HepG2 (cell line): ENCODE data around the gene APPBP2. TPM values are rescaled to one million over a fixed set of nuclear protein-coding genes. Genes with fewer than 3 reads are reported as not detected.
A peak's percentile ranks its signal among the peaks of the same experiment; 100 is the strongest.

Experiments
- DPF2 ChIP-seq: sonication (generic); formaldehyde crosslinking; IDR thresholded peaks from 2 replicates; pipeline ENCODE4 v1.4.0; 2020; ENCODE audit warnings: mild to moderate bottlenecking, low read depth, missing genetic modification reagents, borderline replicate concordance
- GATAD2A ChIP-seq: IDR thresholded peaks from 2 replicates; pipeline ENCODE4 v1.6.1; 2016
- HMG20A ChIP-seq: IDR thresholded peaks from 2 replicates; pipeline ENCODE4 v1.6.1; 2016; ENCODE audit warnings: borderline replicate concordance
- MAZ ChIP-seq, 2 experiments: sonication (generic) in 1 of 2; formaldehyde crosslinking in 1 of 2; IDR thresholded peaks; 2 replicates each; pipeline versions ENCODE4 v1.5.0 to v1.6.1; 2012 to 2020; ENCODE audit warnings: low read depth in 2 of 2, mild to moderate bottlenecking in 2 of 2, borderline replicate concordance in 1 of 2, improper control_type of control experiment in 1 of 2, low read length in 1 of 2, missing genetic modification reagents in 1 of 2, moderate library complexity in 1 of 2
- NFKB2 ChIP-seq: sonication (generic); formaldehyde crosslinking; IDR thresholded peaks from 2 replicates; pipeline ENCODE4 v1.4.0; 2020; ENCODE audit warnings: missing genetic modification reagents, borderline replicate concordance
- PHF21A ChIP-seq: sonication (generic); formaldehyde crosslinking; IDR thresholded peaks from 2 replicates; pipeline ENCODE4 v1.5.0; 2020; ENCODE audit warnings: mild to moderate bottlenecking, missing genetic modification reagents
- RBAK ChIP-seq: sonication (generic); formaldehyde crosslinking; IDR thresholded peaks from 2 replicates; pipeline ENCODE4 v1.5.1; 2020; ENCODE audit warnings: mild to moderate bottlenecking, missing genetic modification reagents
- RNF2 ChIP-seq: fragments of 450-650 bp; conservative IDR thresholded peaks from 2 replicates; pipeline ENCODE4 v1.6.1; 2016; ENCODE audit warnings: low read depth
- ZFX ChIP-seq: sonication (generic); formaldehyde crosslinking; IDR thresholded peaks from 2 replicates; pipeline ENCODE4 v1.4.0; 2020; ENCODE audit warnings: mild to moderate bottlenecking, low read depth, missing genetic modification reagents, moderate library complexity
- ZNF260 ChIP-seq: sonication (generic); formaldehyde crosslinking; IDR thresholded peaks from 2 replicates; pipeline ENCODE4 v1.4.0; 2020; ENCODE audit warnings: missing genetic modification reagents, low read depth, mild to moderate bottlenecking, borderline replicate concordance
- ZNF275 ChIP-seq: sonication (generic); formaldehyde crosslinking; IDR thresholded peaks from 2 replicates; pipeline ENCODE4 v1.8.0; 2022; ENCODE audit warnings: missing genetic modification reagents, mild to moderate bottlenecking, inconsistent platforms, borderline replicate concordance
- ZNF276 ChIP-seq: sonication (generic); formaldehyde crosslinking; IDR thresholded peaks from 2 replicates; pipeline ENCODE4 v1.4.0; 2020; ENCODE audit warnings: mild to moderate bottlenecking, low read depth, missing genetic modification reagents
- polyA plus RNA-seq, 8 experiments: library from polyadenylated mRNA; depleted of rRNA in 3 of 8; stranded (reverse) in 7 of 8; unstranded in 1 of 8; fragments of >200 nt; fragmentation: Illumina TruSeq in 4 of 8; extraction: Trizol in 4 of 8; gene quantifications; 2 replicates each; pipeline versions ENCODE4 v1.2.1 to v1.2.3, GENCODE V29; 2011 to 2016; ENCODE audit warnings: low read depth in 4 of 8, missing spikeins in 1 of 8, mixed read lengths in 1 of 8; ENCODE audit not compliant: insufficient read depth in 1 of 8
- total RNA-seq, 5 experiments: library from RNA; depleted of rRNA; stranded (reverse); fragments of >200 nt; fragmentation: Illumina TruSeq; extraction: Trizol; gene quantifications; 2 replicates each; pipeline ENCODE4 v1.2.3, GENCODE V29; 2016; ENCODE audit warnings: low read depth in 1 of 5
- TF ChIP-seq, protein P1 (sequence below): sonication (generic); formaldehyde crosslinking; IDR thresholded peaks from 2 replicates; pipeline ENCODE4 v1.4.0; 2020; ENCODE audit warnings: missing genetic modification reagents, borderline replicate concordance
- TF ChIP-seq, protein P2 (sequence below): sonication (generic); formaldehyde crosslinking; IDR thresholded peaks from 2 replicates; pipeline ENCODE4 v1.4.0; 2020; ENCODE audit warnings: missing genetic modification reagents
- TF ChIP-seq, protein P3 (sequence below): sonication (generic); formaldehyde crosslinking; IDR thresholded peaks from 2 replicates; pipeline ENCODE4 v1.9.0; 2022; ENCODE audit warnings: low read depth, missing genetic modification reagents
- TF ChIP-seq, protein P4 (sequence below): sonication (generic); formaldehyde crosslinking; IDR thresholded peaks from 2 replicates; pipeline ENCODE4 v1.4.0; 2020; ENCODE audit warnings: missing genetic modification reagents

The APPBP2 gene
- total and polyA plus RNA-seq, 2 of the 13 experiments (the other 11 are each of a cell fraction or from before 2014, with no cell fraction given) = 17.5 to 45.8 TPM

DNA sequence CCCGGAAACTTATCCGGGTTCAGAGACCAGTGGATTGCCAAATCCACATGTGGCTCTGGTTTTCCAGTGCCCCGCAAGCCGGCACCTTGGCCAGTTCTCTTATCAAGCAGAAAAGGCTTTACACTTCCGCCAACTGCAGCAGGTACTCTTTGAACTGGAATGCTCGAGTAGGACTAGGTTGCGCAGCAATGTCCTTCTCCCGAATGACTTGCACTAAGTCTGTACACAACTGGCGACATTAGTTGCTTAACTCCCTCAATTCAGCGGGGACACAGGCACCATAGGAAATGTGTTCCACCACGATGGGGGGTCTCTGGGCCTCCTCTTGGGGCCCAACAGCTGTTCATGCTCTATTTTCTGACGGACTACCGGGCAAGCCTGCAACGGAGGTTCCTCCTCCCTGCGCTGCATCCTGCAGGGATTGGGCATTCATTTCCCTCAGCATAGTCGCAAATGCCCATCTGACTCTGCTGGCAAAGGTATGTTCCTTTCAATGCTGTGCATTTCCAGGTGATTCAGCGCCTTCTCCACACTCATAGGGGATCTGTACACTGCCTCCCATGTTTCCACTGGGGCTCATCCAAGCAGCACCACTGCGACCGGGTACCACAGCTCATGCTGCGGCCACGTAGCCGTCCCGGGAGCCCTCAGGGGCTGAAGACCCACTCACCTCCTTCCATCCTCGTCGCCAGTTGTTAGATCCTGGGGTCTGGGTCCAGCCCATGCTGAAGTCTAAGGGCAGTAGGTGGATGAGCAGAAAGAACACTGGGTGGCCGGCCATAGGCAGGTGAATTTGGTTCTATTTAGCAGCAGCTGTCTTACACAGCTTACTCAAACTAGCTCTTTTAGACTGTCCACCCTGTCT is 34.2 kb upstream of the APPBP2 start (continued):
- TF ChIP-seq, protein P1, sequence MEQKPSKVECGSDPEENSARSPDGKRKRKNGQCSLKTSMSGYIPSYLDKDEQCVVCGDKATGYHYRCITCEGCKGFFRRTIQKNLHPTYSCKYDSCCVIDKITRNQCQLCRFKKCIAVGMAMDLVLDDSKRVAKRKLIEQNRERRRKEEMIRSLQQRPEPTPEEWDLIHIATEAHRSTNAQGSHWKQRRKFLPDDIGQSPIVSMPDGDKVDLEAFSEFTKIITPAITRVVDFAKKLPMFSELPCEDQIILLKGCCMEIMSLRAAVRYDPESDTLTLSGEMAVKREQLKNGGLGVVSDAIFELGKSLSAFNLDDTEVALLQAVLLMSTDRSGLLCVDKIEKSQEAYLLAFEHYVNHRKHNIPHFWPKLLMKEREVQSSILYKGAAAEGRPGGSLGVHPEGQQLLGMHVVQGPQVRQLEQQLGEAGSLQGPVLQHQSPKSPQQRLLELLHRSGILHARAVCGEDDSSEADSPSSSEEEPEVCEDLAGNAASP = peak; percentile 36; the same call in 1 of the 2 replicates
- TF ChIP-seq ZFX (CRISPR knock-in tag) (peak; percentile 53), NFKB2 (CRISPR knock-in tag) (0 out of 2 replicates have a peak, but pooled peaks have one; percentile 83), GATAD2A (CRISPR knock-in tag) (peak; percentile 88), DPF2 (CRISPR knock-in tag) (peak; percentile 56; the same call in 1 of the 2 replicates), MAZ (IDR thresholded peaks at IDR 0.05; ENCODE audit: borderline replicate concordance, low read depth, low read length) (no peak), MAZ (CRISPR knock-in tag; IDR thresholded peaks at IDR 0.05; ENCODE audit: low read depth) (0 out of 2 replicates have a peak, but pooled peaks have one; percentile 71), ZNF275 (CRISPR knock-in tag) (no peak; the same call in 1 of the 2 replicates), RBAK (CRISPR knock-in tag) (peak; percentile 60), ZNF260 (CRISPR knock-in tag) (no peak), RNF2 (0 out of 2 replicates have a peak, but pooled peaks have one; percentile 45), ZNF276 (CRISPR knock-in tag) (peak; percentile 59; the same call in 1 of the 2 replicates), PHF21A (CRISPR knock-in tag) (peak; percentile 70; the same call in 1 of the 2 replicates), HMG20A (CRISPR knock-in tag) (peak; percentile 71; the same call in 1 of the 2 replicates)
- TF ChIP-seq, protein P2, sequence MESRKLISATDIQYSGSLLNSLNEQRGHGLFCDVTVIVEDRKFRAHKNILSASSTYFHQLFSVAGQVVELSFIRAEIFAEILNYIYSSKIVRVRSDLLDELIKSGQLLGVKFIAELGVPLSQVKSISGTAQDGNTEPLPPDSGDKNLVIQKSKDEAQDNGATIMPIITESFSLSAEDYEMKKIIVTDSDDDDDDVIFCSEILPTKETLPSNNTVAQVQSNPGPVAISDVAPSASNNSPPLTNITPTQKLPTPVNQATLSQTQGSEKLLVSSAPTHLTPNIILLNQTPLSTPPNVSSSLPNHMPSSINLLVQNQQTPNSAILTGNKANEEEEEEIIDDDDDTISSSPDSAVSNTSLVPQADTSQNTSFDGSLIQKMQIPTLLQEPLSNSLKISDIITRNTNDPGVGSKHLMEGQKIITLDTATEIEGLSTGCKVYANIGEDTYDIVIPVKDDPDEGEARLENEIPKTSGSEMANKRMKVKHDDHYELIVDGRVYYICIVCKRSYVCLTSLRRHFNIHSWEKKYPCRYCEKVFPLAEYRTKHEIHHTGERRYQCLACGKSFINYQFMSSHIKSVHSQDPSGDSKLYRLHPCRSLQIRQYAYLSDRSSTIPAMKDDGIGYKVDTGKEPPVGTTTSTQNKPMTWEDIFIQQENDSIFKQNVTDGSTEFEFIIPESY = peak; percentile 30
- TF ChIP-seq, protein P3, sequence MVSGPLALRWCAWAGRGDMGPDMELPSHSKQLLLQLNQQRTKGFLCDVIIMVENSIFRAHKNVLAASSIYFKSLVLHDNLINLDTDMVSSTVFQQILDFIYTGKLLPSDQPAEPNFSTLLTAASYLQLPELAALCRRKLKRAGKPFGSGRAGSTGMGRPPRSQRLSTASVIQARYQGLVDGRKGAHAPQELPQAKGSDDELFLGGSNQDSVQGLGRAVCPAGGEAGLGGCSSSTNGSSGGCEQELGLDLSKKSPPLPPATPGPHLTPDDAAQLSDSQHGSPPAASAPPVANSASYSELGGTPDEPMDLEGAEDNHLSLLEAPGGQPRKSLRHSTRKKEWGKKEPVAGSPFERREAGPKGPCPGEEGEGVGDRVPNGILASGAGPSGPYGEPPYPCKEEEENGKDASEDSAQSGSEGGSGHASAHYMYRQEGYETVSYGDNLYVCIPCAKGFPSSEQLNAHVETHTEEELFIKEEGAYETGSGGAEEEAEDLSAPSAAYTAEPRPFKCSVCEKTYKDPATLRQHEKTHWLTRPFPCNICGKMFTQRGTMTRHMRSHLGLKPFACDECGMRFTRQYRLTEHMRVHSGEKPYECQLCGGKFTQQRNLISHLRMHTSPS = peak; percentile 56; the same call in 1 of the 2 replicates
- TF ChIP-seq, protein P4, sequence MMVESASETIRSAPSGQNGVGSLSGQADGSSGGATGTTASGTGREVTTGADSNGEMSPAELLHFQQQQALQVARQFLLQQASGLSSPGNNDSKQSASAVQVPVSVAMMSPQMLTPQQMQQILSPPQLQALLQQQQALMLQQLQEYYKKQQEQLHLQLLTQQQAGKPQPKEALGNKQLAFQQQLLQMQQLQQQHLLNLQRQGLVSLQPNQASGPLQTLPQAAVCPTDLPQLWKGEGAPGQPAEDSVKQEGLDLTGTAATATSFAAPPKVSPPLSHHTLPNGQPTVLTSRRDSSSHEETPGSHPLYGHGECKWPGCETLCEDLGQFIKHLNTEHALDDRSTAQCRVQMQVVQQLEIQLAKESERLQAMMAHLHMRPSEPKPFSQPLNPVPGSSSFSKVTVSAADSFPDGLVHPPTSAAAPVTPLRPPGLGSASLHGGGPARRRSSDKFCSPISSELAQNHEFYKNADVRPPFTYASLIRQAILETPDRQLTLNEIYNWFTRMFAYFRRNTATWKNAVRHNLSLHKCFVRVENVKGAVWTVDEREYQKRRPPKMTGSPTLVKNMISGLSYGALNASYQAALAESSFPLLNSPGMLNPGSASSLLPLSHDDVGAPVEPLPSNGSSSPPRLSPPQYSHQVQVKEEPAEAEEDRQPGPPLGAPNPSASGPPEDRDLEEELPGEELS (CRISPR knock-in tag) = peak; percentile 57
